Upper lobe of right lung (tissue), 1 donor: ENCODE data around the gene NEU3. TPM values are rescaled to one million over a fixed set of nuclear protein-coding genes. Genes with fewer than 3 reads are reported as not detected.

ENCODE experiments used
- ATAC-seq: fragments of 200-7000 bp; cut with Tn5 transposase; one replicate; pipeline ENCODE4 v1.9.1; 2020; ENCODE audit warnings: mild to moderate bottlenecking, moderate library complexity
- DNase-seq: peaks from one replicate; pipeline ENCODE4 v3.0.0-alpha.2; 2020
- H3K27ac ChIP-seq: fragments of 200-600 bp; one replicate; pipeline ENCODE4 v1.8.0; 2022
- H3K27me3 ChIP-seq: fragments of 200-600 bp; one replicate; pipeline ENCODE4 v1.8.0; 2022; ENCODE audit warnings: mild to moderate bottlenecking
- H3K36me3 ChIP-seq: fragments of 200-600 bp; one replicate; pipeline ENCODE4 v1.8.0; 2022
- H3K4me1 ChIP-seq: fragments of 200-600 bp; one replicate; pipeline ENCODE4 v1.8.0; 2022
- H3K4me3 ChIP-seq: fragments of 200-600 bp; one replicate; pipeline ENCODE4 v1.8.0; 2022; ENCODE audit warnings: mild to moderate bottlenecking
- H3K9me3 ChIP-seq: fragments of 200-600 bp; one replicate; pipeline ENCODE4 v1.8.0; 2022
- intact Hi-C: fragments of 100-400 bp; cut with DNase I; formaldehyde crosslinking; loops from one replicate; pipeline ENCODE4 v1.11.0; 2022
- total RNA-seq: library from RNA; stranded (reverse); fragmentation: NEBNext Ultra II Directional; extraction: Animal tissue kit (Norgen Biotek cat#: 25700); gene quantifications from one replicate; pipeline ENCODE4 v1.2.1, GENCODE V29; 2021
- TF ChIP-seq, protein P1 (sequence below): fragments of 200-600 bp; IDR thresholded peaks from one replicate; pipeline ENCODE4 v1.8.0; 2022; ENCODE audit warnings: antibody characterized with exemption
- donor health status: DM: no; HTN: yes; CAD: no; lungs with severe emphysema.

Gene NEU3
- total RNA-seq, 1 donor from 2014 or later = 9.6 TPM

DNA sequence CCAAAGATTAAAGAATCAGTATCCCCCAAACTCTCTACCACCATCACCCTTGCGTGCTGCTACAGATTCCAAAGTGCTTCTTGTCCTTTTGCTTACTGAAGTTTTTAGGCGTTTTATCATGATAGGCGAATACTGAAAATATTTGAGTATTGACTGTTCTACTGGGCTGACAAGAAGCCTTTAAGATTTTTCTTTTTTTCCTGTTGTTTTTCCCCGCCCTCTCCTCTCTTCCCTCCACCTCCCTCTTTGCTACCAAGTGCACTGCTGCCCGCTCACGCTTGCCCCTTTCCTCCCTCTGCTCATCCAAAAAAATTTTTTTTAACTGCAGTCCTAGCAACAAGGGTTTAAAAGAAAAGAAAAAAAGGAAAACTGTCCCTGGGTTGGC lies 39.0 kb upstream of the NEU3 start:
- Histone ChIP-seq H3K4me3 (peak overlapping the region; percentile 86), H3K27ac (peak overlapping the region; percentile 81), H3K9me3 (no peaks in the 10 kb centered on the region), H3K27me3 (no peaks in the 10 kb centered on the region), H3K4me1 (peaks cover 25% of the 10 kb centered on the region), H3K36me3 (no peaks in the 10 kb centered on the region)
- DNase-seq = no peak
- intact Hi-C loops = no loop called here
- no peak for ATAC-seq
- TF ChIP-seq, protein P1, sequence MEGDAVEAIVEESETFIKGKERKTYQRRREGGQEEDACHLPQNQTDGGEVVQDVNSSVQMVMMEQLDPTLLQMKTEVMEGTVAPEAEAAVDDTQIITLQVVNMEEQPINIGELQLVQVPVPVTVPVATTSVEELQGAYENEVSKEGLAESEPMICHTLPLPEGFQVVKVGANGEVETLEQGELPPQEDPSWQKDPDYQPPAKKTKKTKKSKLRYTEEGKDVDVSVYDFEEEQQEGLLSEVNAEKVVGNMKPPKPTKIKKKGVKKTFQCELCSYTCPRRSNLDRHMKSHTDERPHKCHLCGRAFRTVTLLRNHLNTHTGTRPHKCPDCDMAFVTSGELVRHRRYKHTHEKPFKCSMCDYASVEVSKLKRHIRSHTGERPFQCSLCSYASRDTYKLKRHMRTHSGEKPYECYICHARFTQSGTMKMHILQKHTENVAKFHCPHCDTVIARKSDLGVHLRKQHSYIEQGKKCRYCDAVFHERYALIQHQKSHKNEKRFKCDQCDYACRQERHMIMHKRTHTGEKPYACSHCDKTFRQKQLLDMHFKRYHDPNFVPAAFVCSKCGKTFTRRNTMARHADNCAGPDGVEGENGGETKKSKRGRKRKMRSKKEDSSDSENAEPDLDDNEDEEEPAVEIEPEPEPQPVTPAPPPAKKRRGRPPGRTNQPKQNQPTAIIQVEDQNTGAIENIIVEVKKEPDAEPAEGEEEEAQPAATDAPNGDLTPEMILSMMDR = no peak

DNA sequence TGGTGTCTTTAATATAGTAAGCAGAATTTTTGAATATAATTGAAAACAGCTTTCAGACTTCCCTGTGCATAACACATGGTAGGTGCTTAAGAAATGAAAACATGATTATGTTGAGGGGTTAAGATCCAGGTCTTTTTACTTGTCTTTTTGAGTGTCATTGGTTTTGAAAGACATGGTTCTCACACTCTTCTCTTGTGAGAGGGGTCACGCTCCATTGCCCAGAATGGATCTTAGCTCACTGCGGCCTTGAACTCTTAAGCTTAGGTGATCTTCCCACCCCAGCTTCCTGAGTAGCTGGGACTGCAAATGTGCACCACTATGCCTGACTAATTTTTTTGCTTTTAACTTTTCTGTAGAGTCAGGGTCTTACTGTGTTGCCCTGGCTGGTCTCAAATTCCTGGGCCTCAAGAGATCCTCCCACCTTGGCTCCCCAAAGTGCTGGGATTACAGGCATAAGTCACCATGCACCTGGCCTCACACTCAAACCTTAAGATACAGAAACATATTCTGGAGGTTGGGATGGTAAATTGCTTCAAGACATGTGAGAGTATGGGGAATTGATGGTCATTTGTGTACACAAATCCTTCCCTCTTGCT lies 38.3 kb upstream of the NEU3 start:
- ATAC-seq (no peak), DNase-seq (no peak)
- Histone ChIP-seq H3K36me3 (no peaks in the 10 kb centered on the region), H3K4me3 (peak overlapping the region; percentile 86), H3K27me3 (no peaks in the 10 kb centered on the region), H3K4me1 (peaks cover 25% of the 10 kb centered on the region), H3K9me3 (no peaks in the 10 kb centered on the region), H3K27ac (no peak overlapping the region)
- intact Hi-C loops = no loop called here
- TF ChIP-seq, protein P1 = no peak

DNA sequence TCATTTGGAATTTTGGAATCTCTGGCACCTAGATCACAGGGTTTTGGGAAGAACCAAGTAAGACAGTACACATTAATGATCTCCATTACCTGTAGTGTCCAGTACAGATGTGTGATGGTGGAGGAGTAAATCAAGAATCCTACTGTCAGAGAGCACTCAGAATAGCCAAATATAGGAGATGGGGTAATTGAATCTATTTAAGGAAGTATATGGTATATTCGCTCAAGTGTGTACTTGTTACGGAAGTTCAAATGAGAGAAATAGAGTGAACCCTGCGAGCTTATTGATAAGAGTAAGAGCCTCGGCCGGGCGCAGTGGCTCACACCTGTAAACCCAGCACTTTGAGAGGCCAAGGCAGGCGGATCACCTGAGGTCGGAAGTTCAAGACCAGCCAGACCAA lies 37.5 kb upstream of the NEU3 start:
- TF ChIP-seq, protein P1 = no peak
- Histone ChIP-seq H3K27ac (no peak overlapping the region), H3K36me3 (no peaks in the 10 kb centered on the region), H3K9me3 (no peaks in the 10 kb centered on the region), H3K27me3 (no peaks in the 10 kb centered on the region), H3K4me3 (no peak overlapping the region), H3K4me1 (peaks cover 30% of the 10 kb centered on the region)
- no peak for ATAC-seq
- intact Hi-C loops = no loop called here
- DNase-seq = no peak

DNA sequence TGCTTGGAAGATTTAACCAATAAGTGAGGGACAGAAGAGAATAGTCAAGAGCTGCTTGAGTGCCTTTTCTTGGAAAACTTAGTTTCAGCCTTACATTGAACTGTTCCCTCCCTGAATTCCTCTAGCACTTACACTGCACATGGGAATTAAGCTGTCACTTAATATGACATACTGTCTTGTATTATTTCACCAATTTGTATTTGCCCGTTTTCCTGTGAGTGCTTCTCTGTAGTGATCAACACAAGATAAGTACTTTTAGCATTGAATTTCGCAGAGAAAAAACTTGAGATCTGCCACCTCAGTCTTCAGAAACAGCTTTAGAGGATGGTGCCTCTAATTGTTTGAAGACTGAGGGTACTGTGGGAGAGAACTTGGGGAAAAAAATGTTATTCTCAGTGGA lies 36.0 kb upstream of the NEU3 start:
- ATAC-seq = no peak
- Histone ChIP-seq H3K36me3 (peaks cover 8% of the 10 kb centered on the region), H3K9me3 (no peaks in the 10 kb centered on the region), H3K27ac (no peak overlapping the region), H3K27me3 (no peaks in the 10 kb centered on the region), H3K4me3 (no peak overlapping the region), H3K4me1 (peaks cover 37% of the 10 kb centered on the region)
- intact Hi-C loops = no loop called here
- TF ChIP-seq, protein P1 = no peak
- no peak for DNase-seq

DNA sequence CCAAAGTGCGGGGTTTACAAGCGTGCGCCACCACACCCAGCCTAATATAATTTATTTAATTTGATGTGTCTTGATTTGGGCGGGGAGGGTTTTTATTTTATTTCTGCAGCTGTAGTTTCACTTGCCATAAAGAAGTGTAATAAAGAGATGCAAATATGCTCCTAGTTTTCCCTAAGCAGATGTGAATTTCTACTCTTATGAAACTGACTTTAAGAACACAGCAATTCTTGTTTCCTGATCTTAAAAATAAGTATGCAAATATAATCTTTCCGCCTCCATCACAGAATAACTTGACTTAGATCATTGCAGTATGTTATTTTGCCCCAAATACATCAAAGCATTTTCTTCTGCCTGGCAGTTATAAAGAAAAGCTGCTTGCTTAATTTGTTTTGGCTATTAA lies 35.3 kb upstream of the NEU3 start:
- Histone ChIP-seq H3K9me3 (no peaks in the 10 kb centered on the region), H3K27ac (no peak overlapping the region), H3K4me1 (peaks cover 30% of the 10 kb centered on the region), H3K36me3 (peaks cover 10% of the 10 kb centered on the region), H3K4me3 (no peak overlapping the region), H3K27me3 (no peaks in the 10 kb centered on the region)
- intact Hi-C loops = no loop called here
- TF ChIP-seq, protein P1 = no peak
- no peak for DNase-seq
- no peak for ATAC-seq

DNA sequence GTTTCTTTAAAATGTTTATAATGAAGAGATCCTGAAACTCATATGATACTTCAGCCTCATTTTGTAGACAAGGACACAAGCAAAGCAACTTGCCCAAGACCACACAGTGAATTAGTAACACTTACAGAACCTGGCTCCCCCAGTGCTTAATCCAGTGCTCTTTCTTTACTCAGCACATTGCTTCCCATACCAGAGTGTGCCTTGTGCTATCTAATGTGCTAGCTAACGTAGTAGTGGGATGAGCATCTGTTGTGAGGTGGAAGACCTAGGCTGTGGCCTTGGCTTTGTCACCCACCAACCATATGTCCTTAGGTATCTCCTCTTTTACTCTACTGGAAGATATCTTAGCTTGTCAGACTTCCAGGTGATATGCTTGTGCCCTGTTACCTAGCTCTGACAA lies 34.5 kb upstream of the NEU3 start:
- no peak for DNase-seq
- no peaks in the 10 kb centered on the region for H3K27me3 ChIP-seq
- peaks cover 30% of the 10 kb centered on the region for H3K4me1 ChIP-seq
- H3K36me3 ChIP-seq = peaks cover 10% of the 10 kb centered on the region
- no peak overlapping the region for H3K4me3 ChIP-seq
- H3K27ac ChIP-seq = no peak overlapping the region
- intact Hi-C loops = no loop called here
- H3K9me3 ChIP-seq = no peaks in the 10 kb centered on the region
- TF ChIP-seq, protein P1 = no peak
- ATAC-seq = no peak
